Measurements from ENCODE around the gene COP1. TPM values are rescaled to one million over a fixed set of nuclear protein-coding genes. Genes with fewer than 3 reads are reported as not detected.

COP1 gene
- total RNA-seq, 1 donor from 2014 or later = 37.0 TPM

DNA sequence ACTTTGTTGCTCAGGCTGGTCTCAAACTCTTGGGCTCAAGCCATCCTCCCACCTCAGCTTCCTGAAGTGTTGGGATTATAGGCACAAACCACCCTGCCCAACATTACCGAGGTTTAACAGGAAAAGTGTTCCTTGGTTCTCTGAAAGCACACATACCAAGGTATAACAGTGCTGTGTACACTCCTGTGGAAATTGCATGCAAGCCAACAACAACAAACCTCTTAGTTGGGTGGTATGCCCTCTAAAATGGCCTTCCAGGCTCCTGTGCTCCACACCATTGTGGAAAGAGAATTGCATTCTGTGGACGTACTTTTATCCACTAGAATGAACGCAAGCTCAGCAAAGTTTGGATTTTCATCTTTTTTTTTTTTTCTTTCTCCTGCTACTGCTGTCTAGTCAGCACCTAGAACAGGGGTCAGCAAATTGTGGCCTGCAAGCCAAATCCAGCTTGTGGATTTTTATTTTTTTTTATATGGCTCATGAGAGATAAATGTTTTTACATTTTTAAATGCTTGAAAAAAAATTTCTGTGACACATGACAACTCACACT lies 271.4 kb downstream of the COP1 start:
- no peak overlapping the region for H3K27ac Mint-ChIP-seq (ENCODE audit: unreplicated experiment)
- no peak for DNase-seq (ENCODE audit: low spot score)
- H3K9me3 Mint-ChIP-seq (ENCODE audit: low read depth) = no peaks in the 10 kb centered on the region
- H3K4me3 Mint-ChIP-seq (ENCODE audit: unreplicated experiment) = no peak overlapping the region
- H3K36me3 Mint-ChIP-seq (ENCODE audit: low read depth) = peaks cover 8% of the 10 kb centered on the region
- TF ChIP-seq, protein P1, sequence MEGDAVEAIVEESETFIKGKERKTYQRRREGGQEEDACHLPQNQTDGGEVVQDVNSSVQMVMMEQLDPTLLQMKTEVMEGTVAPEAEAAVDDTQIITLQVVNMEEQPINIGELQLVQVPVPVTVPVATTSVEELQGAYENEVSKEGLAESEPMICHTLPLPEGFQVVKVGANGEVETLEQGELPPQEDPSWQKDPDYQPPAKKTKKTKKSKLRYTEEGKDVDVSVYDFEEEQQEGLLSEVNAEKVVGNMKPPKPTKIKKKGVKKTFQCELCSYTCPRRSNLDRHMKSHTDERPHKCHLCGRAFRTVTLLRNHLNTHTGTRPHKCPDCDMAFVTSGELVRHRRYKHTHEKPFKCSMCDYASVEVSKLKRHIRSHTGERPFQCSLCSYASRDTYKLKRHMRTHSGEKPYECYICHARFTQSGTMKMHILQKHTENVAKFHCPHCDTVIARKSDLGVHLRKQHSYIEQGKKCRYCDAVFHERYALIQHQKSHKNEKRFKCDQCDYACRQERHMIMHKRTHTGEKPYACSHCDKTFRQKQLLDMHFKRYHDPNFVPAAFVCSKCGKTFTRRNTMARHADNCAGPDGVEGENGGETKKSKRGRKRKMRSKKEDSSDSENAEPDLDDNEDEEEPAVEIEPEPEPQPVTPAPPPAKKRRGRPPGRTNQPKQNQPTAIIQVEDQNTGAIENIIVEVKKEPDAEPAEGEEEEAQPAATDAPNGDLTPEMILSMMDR (IDR thresholded peaks at IDR 0.05) = no peak
- no peaks in the 10 kb centered on the region for H3K27me3 Mint-ChIP-seq (ENCODE audit: low read depth)
- peaks cover 9% of the 10 kb centered on the region for H3K4me1 Mint-ChIP-seq (ENCODE audit: low read depth)

DNA sequence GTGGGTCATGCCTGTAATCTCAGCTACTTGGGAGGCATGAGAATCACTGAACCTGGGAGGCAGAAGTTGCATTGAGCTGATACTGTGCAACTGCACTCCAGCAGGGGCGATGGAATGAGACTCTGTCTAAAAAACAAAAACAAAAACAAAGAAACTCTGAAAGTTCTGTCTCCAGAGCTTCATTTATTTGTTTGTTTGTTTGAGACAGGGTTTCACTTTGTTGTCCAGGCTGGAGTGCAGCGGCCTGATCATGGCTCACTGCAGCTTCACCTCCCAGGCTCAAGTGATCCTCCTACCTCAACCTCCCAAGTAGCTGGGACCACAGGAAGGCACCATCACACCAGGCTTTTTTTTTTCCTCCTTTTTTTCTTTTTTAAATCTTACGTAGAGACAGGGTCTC lies 271.9 kb downstream of the COP1 start:
- no peak overlapping the region for H3K27ac Mint-ChIP-seq (ENCODE audit: unreplicated experiment)

DNA sequence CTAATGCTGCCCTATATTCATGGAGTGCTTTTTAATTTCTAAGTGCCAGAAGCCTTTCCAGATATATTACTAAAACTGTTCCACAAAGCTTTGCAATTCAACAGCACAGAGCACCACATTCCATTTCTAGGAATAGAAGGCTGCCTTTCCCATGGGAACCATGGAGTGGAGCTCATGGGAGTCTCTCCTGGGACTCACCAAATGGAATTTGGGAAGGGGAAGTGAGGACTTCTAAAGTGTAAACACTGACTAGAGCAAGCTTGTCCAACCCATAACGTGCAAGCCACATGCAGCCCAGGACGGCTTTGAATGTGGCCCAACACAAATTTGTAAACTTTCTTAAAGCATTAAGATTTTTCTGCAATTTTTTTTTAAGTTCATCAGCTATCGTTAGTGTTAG lies 273.3 kb downstream of the COP1 start:
- Mint-ChIP-seq H3K27ac (ENCODE audit: unreplicated experiment) (no peak overlapping the region), H3K9me3 (ENCODE audit: low read depth) (no peaks in the 10 kb centered on the region), H3K4me3 (ENCODE audit: unreplicated experiment) (no peak overlapping the region), H3K4me1 (ENCODE audit: low read depth) (peaks cover 9% of the 10 kb centered on the region), H3K27me3 (ENCODE audit: low read depth) (no peaks in the 10 kb centered on the region), H3K36me3 (ENCODE audit: low read depth) (peaks cover 5% of the 10 kb centered on the region)
- no peak for DNase-seq (ENCODE audit: low spot score)
- TF ChIP-seq, protein P1 (IDR thresholded peaks at IDR 0.05) = no peak

More for the DNA sequence above, 271.9 kb downstream of the COP1 start:
- no peaks in the 10 kb centered on the region for H3K27me3 Mint-ChIP-seq (ENCODE audit: low read depth)
- no peak overlapping the region for H3K4me3 Mint-ChIP-seq (ENCODE audit: unreplicated experiment)
- DNase-seq (ENCODE audit: low spot score) = no peak
- H3K36me3 Mint-ChIP-seq (ENCODE audit: low read depth) = peaks cover 8% of the 10 kb centered on the region
- peaks cover 9% of the 10 kb centered on the region for H3K4me1 Mint-ChIP-seq (ENCODE audit: low read depth)
- no peaks in the 10 kb centered on the region for H3K9me3 Mint-ChIP-seq (ENCODE audit: low read depth)
- TF ChIP-seq, protein P1 (IDR thresholded peaks at IDR 0.05) = no peak

DNA sequence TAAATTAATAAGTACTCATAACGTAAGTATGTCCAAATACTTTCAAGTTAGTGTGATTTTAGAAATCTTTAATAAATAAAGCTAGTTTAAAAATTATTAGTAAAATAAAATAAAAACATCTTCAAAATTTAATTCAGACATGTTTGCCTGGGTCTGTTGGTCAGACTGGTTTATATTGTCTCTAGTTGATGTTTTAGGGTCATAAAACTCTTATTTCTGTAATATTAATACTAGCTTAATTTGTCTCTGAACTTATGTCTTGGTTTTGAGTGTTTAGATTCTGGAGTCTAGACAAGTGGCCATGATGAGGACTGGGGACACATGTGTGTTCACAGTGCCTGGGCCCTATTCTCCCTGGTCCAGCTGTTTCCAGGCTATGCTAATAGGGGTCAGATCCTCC lies 279.1 kb downstream of the COP1 start:
- TF ChIP-seq, protein P1 (IDR thresholded peaks at IDR 0.05) = no peak
- Mint-ChIP-seq H3K4me1 (ENCODE audit: low read depth) (no peaks in the 10 kb centered on the region), H3K4me3 (ENCODE audit: unreplicated experiment) (no peak overlapping the region), H3K36me3 (ENCODE audit: low read depth) (peaks cover 12% of the 10 kb centered on the region), H3K27me3 (ENCODE audit: low read depth) (no peaks in the 10 kb centered on the region), H3K27ac (ENCODE audit: unreplicated experiment) (no peak overlapping the region), H3K9me3 (ENCODE audit: low read depth) (no peaks in the 10 kb centered on the region)
- DNase-seq (ENCODE audit: low spot score) = no peak

DNA sequence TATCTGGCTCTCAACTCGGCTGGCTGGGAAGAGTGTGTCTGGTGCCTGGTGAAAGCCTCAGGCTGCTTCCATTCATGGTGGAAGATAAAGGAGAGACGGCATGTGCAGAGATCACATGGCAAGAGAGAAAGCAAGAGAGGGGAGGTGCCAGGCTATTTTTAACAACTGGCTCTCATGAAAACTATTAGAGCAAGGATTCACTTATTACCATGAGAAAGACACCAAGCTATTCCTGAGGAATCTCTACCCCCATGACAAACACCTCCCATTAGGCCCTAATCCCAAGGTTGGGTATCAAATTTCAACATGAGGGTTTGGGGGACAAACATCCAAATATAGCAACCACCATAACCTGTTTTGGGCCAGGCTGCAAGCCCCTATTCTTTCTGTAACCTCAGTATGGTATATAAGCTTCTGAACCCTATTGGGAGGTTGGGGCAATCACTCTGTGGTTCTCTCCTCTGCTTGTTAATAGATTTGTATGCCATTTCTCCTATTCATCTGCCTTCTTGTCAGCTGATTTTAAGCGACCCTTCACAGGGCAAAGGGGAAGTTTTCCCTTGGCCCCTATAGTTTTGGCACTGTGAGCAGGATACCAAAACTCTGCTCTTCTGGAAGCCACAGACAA lies 284.7 kb downstream of the COP1 start:
- TF ChIP-seq, protein P1 (IDR thresholded peaks at IDR 0.05) = no peak
- DNase-seq (ENCODE audit: low spot score) = no peak
- H3K4me1 Mint-ChIP-seq (ENCODE audit: low read depth) = no peaks in the 10 kb centered on the region
- no peaks in the 10 kb centered on the region for H3K9me3 Mint-ChIP-seq (ENCODE audit: low read depth)
- peaks cover 14% of the 10 kb centered on the region for H3K36me3 Mint-ChIP-seq (ENCODE audit: low read depth)
- no peak overlapping the region for H3K4me3 Mint-ChIP-seq (ENCODE audit: unreplicated experiment)
- no peak overlapping the region for H3K27ac Mint-ChIP-seq (ENCODE audit: unreplicated experiment)
- no peaks in the 10 kb centered on the region for H3K27me3 Mint-ChIP-seq (ENCODE audit: low read depth)
